SIG-M5 (cell line): Measurements from ENCODE around the gene DDX18.
"Not testable (repeated sequence)": the region's sequence is repeated elsewhere in the genome, so short reads cannot be mapped to it uniquely, and the experiment has no call there.

Experiments used
- DNase-seq: peaks from one replicate; lab custom pipeline; 2025; lab: John Stamatoyannopoulos, UW

The DDX18 gene

DNA sequence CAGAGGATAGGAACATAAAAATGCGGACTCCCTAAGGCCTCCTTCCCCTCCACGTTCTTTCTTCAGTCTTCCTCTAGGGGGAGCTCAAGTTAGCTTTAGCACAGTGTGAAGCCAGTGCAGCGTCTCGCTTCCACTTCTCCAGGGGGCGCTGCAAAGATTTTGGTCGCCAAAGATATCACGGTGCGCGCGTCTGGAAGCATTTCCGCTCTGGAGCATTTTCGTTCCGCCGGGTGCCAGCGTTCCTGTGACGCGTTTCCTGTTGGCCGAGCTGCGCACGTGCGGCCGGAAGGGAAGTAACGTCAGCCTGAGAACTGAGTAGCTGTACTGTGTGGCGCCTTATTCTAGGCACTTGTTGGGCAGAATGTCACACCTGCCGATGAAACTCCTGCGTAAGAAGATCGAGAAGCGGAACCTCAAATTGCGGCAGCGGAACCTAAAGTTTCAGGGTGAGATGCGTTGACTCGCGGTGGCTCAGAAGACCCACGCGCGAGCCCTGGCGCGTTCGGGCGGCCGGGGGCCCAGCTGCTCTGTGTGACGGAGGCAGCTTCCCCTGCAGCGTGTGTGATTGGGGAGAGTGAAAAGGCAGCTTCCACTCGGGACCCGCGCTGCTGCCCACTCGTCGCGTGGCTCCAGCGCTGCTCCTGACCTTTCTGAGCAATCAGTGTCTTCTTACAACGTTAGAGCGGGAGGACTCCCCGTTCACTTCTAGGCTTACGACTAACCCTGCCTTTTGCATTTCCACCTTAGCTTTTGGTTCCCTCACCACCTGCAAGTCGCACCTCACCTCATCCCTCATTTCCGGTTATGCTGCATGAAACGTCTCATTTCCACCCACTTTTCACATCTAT lies at the start of gene DDX18:
Gene DDX18, plus strand, starts transcription at position 275 of the 848 bp plus-strand sequence. Its CDS starts 87 bp downstream, at position 362.
- peak; percentile 93 for DNase-seq

DNA sequence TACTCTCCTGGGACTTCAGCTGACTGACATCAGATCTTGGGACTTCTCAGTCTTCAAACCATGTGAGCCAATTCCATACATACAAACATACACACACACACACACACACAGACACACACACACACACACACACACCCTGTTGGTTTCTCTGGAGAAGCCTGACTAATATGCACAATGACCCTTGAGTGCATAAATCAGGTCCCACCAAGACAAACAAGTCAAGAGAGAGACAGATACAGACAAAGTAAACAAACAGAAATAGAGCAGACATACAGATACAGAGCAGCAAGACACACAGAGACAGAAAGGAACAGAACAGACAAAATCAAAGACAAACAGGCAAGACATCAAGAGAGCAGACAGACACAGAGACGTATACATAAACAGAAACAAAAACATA lies 43.8 kb upstream of the DDX18 start:
- DNase-seq: no peak

DNA sequence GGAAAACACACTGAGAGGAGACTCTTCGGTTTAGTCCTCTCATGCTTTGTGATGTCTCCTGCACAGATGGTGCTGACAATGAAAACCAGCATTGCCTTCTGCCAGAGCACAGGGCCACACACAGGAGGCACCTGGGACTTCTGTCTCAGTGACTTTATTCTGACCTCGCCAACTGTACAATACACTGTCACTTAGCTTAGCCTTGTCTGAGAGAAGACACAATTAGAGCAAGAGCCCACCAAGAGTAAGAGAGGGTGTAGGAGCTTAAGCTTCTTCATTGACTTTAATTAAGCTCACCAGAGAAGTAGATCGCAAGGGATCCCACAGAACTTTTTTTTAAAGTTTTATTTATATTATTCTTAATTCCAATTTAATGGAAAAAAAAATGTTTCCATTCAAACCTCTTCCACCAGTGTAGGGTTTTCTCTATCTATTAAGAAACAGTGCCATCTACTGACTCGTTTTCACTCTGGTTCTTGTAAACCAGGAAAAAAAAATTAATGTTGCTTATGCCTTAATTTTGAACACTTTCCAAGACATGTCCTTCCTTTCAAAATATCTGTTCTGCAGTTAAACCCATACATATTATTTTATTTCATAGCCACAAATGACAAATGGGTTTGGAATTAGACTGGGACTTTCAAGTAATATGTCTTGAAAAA lies 42.4 kb upstream of the DDX18 start:
- no peak for DNase-seq

DNA sequence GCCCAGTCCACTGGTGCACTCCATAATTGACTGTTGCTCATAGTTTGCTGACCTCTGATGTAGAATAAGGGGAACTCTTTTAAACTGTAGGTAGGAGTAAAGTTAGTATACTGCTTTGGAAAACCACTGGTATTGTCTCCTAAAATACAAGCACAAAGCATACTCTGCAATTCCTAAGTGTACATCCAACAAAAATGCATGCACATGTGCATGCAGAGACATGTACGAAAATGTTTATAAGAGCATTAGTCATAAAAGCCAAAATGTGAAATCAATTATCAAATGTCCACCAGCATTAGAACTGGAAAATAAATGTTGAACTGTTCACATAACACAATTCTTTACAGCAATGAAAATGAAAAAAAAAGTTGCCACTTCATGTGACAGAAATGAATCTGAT lies 39.8 kb upstream of the DDX18 start:
- no peak for DNase-seq

DNA sequence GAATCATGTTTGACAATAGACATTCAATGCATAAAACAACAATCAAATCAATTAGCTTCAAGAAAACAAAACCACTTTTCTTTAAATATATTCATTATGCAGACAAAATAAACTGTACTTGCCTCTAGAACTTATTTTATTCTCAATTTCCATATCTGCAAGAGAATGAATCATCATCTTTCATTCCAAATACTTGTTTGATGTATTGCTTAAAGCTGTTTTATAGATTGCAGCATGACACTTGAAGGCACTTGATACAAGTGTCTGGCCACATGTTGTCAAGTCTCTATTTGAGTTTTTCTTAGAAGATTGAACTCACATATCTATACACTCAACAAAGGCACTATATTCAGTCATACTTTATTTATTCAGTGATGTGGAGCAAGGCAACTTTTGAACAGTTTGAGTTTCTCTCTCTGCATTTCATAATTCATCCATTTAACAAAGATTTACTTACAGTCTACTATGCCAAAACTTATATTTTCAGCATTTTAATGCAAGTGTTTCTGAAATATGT lies 38.7 kb upstream of the DDX18 start:
- DNase-seq: no peak

DNA sequence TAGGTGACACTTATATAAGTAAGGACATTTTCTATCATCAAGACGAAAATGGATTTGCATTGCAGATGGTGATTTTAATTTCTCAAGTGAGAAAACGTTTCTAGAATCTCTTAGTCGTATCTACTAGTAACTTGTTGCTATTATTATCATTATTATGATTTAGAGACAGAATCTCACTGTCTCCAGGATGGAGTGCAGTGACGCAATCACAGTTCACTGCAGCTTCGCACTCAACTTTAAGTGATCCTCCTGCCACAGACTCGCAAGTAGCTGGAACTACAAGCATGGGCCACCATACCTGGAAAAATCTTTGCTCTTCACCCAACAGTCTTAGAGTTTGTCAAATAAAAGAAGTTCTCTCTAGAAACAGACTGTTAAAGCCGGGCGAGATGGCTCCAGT lies 37.6 kb upstream of the DDX18 start:
- no peak for DNase-seq

DNA sequence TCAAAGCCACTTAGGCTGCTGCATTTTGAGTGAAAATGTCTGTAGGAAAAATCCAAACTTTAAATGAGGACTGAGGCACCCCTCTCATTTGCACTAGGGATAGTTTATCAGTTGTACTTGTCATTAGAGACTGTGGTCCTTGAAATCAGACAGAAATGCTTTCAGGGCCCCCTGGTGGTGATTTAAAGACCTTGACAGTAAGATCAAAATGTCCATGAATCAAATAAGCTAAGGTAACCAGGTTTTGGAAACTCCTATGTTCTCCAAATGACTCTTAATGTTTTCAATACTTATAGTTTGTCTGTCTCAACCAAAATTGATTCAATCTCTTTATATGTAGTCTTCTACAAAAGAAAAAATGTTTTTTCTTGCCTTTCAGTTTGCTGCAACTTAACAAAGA lies 28.8 kb upstream of the DDX18 start:
- no peak for DNase-seq

DNA sequence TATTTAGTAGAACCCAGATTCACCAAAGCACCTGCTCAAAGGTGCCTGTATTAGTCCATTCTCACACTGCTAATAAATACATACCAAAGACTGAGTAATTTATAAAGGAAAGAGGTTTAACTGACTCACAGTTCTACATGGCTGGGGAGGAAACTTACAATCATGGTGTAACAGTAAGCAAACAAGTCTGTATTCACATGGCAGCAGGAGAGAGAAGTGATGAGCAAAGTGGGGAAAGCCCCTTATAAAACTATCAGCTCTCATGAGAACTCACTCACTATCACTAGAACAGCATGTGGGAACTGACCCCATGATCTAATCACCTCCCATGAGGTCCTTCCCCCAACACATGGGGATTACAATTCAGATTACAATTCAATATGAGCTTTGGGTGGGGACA lies 28.0 kb upstream of the DDX18 start:
- no peak for DNase-seq

DNA sequence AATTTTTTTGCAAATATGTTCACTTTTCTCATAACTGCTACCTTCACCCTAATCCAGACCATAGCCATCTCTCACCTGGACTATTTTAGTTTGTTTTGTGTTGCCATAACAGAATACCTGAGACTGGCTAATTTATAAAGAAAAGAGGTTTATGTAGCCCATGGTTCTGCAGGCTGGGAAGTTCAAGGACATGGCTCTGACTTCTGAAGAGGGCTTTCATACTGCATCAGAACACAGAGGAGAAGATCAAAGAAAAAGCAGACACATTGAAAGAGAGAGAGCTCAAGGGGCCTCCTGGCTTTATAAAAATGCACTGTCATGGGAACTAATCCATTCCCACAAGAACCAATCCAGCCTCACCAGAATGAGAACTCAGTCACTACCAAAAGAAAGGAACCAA lies 25.0 kb upstream of the DDX18 start:
- DNase-seq: no peak

DNA sequence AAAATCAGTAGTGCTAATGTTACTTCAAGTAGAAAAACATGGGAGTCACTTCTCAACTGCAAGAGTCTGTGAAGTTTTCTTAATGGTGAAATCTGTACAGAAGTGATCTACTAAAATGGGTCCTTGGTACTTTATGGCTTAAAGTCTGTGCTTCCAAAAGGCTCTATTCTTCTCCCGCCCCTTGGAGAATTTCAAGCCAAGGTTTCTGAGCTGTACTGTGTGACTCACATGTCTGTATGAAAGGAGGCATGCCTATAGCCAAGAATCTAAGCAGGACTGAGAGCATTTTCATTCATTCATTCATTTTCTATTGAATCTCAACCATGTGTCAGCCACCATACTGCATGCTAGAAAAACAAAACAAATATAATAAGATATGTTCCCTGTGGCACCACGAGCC lies 19.8 kb upstream of the DDX18 start:
- DNase-seq: no peak

DNA sequence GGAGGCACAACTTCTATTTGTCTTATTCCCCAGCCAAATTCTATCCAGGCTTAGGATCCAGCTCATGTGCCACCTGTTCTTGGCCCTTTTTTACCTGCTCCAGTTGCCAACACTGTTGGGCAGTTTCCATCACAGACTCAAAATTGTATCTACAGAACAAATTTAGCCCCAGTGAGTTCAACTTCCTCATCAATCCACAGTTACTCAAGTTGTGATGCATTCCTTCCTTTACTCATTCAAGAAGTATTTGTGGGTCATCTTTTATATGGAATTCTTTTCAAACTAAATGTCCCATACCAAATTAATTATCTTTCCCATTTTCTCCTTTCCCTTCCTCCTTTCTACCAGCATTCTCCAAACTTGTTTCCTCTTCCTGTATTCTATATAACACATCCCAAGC lies 12.7 kb upstream of the DDX18 start:
- no peak for DNase-seq

DNA sequence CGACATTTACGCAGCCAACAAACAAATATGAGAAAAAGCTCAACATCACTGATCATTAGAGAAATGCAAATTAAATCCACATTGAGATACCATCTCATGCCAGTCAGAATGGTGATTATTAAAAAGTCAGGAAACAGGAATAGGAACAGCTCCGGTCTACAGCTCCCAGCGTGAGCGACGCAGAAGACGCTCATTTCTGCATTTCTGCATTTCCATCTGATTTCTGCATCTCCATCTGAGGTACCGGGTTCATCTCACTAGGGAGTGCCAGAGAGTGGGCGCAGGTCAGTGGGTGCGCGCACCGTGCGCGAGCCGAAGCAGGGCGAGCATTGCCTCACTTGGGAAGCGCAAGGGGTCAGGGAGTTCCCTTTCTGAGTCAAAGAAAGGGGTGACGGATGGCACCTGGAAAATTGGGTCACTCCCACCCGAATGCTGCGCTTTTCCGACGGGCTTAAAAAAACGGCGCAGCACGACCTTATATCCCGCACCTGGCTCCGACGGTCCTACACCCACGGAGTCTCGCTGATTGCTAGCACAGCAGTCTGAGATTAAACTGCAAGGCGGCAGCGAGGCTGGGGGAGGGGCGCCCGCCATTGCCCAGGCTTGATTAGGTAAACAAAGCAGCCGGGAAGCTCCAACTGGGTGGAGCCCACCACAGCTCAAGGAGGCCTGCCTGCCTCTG lies 10.7 kb upstream of the DDX18 start:
- not testable (repeated sequence) for DNase-seq

DNA sequence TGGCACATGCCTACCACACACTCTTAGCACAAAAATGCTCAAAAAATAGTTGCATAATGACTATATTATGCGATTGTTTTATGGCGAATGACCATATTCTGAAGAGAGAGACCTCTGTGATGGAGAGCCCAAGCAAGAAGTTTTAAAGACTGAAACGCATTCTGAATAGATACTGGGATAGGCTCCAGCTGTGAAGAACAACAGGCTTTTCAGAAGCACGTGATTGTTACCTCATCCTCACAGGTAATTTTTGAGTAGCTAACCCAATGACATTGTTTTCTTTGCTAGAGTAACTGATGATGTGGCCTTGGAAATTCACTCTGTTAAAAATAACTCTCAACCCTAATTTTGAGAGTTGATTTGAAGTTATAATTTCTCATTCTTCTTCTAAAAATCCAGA lies 2.0 kb upstream of the DDX18 start:
- no peak for DNase-seq

DNA sequence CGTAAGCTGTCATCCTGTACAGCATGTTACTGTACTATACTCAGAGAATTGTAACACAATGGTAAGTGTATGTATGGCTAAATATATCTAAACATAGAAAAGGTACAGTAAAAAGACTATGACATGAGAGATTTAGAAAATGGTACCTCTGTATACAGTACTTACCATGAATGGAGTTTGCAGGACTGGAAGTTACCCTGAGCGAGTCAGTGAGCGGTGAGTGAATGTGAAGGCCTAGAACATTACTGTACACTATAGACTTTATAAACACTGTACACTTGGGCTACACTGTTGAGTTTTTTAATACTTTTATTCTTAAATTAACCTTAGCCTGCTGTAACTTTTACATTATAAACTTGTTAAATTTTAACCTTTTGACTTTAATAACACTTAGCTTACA lies 1.5 kb downstream of the DDX18 start:
- DNase-seq: no peak

DNA sequence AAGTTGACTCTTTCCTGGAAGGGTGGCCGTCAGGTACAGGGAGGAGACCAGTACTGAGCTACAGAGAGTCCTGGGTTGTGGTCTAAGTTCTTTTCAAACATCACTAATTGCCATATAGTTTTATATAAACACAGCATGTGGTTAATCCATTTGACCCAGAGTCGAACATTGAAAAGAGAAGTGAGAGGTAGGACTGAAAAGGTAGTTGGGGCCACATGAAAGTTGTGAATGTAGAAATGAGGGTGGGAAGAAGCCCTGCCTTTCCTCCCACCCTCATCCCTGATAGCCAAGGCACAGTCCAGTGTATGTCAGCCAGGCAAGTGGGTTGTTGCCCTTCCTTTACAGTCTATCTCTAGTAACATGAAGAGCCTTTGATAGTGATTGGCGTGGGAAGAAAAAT lies 4.4 kb downstream of the DDX18 start:
- no peak for DNase-seq

DNA sequence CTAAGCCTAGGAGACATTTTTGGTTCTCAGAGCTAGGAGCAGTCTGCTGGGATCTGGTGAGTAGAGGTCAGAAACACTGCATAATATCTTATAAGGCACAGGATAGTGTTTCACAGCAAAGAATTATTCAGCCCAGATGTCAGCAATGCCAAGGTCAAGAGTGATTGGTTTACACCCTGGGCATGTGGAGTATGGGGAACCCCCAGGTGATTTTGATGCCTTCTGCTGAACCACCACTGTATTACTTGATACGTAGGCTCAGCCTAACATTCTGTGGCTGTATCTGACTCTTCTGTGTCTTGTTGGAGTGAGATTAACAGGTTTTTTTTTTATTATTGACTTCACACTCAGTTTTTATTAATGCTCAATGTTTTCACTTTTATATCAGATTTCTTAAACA lies 6.0 kb downstream of the DDX18 start:
- DNase-seq: no peak

DNA sequence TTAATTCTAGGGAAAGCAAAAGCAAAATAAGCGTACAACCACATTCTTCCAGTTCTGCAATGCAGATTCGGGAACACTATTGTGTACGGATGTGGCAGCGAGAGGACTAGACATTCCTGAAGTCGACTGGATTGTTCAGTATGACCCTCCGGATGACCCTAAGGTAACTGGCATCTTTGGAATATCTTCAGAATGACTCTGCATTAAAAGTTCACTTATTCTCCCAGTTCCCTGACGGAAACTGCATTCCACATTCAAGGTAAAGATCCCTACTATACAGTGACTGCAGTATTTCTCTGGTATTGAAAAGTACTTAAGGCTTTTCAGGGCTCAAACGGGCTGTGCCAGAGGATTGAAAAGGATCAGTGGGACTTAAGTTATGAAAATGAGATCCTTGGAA lies 10.9 kb downstream of the DDX18 start:
- DNase-seq: no peak

DNA sequence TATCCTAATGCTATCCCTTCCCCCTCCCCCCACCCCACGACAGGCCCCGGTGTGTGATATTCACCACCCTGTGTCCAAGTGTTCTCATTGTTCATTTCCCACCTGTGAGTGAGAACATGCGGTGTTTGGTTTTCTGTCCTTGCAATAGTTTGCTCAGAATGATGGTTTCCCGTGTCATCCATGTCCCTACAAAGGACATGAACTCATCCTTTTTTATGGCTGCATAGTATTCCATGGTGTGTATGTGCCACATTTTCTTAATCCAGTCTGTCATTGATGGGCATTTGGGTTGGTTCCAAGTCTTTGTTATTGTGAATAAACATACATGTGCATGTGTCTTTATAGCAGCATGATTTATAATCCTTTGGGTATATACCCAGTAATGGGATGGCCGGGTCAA lies 13.0 kb downstream of the DDX18 start:
- not testable (repeated sequence) for DNase-seq

DNA sequence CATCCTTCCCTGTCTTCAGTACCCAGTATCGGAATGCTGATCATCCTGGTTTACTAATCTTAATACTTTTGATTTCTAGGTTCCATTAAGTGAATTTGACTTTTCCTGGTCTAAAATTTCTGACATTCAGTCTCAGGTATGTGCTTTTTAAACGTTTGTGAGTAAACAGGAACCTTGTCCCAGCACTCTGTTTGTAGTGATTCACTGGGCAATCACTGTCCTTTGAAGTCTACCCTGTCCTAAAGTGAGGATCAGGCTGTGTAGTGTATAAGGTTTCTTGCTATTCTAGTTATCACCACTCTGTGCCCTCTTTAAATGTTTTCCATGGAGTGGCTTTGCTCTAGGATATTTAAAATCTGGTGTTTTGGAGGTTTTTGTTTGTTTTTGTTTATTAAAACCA lies 14.4 kb downstream of the DDX18 start:
- no peak for DNase-seq

DNA sequence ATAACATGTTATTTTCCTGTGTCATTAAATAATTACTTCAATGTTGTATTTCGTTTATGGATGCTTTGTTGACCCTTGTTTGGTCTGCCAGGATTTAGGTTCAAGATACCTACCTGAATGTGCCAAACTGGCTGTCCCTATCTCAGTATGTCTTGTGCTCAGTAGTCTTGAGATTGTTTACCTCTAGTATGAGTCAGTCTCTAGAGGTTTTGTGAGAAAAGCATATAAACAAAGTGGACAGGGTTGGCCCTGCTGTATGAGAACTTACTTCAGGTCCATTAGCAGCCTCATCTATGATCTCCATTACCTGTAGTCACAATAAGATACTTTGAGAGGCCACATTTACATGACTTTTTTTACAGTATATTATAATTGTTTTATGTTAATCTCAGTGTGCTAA lies 17.8 kb downstream of the DDX18 start:
- DNase-seq: no peak

DNA sequence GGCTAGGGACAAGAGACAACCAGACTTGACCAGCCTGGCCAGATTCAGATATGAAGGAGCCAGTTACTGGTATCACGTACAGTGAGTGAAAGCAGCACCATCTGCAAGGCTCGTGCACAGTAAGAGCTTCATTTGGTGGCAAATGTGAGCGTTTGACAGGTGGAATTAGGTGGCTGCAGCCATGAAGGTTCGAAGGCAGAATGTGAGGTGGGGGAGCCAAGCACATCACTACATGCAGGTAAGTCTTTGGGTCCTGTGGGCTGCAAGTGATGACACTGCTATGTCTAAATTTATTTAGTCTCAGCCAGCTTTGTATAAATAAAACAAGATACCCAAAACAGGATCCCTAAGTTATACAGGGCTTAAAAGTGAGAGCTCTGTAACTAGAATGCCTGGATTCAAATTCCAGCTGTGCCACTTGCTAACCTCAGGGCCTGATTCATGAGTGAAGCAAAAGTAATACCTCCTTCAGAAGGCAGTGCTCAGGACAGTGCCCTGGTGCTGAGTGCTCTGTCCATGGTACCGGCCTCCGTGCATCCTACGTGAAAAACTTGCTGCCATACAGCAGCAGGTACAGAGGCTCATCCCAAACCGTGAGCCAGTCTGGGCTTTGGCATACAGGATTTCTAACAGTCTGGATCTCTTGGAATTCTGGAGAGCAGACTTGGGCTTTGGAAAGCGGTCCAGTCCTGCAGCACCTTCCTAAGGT lies 18.6 kb downstream of the DDX18 start:
- no peak for DNase-seq

DNA sequence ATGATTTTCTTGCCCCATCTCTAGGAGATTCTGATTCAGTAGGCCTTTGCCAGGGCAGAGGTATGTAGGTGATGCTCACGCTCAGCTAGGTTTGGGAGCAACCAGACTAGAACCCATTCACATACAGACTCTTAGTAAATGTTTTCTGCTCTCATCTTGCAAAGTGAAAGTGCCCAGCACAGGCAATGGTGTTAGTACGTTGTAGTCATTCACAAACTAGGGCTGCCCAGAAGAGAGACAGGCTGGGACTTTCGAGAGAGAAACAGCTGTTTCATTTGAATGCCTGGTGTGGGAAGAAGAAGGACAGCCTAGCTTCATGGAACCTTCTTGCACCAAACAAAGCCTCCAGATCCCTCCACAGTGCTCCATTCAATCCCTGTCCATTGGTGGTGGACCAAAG lies 19.4 kb downstream of the DDX18 start:
- no peak for DNase-seq
